ENCODE results near the gene CSMD2.

Gene CSMD2

DNA sequence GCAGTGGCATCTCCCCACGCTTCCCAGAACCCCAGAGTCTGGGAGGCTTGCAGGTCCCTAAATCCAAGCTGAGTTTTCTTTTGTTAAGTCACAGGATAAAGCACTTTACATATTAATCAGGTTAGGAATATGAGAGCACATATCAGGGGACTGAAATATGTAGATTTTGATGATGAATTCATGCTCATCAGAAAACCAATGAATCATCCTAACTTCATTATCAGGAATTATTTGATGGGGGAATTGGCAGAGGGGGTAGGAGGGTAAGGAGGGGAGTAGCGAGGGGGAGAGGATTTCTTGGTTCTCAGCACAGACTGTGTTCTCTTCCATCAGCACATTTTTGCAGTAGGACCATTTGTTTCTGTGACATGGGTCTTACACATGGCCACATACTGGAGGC, 269.1 kb downstream of the CSMD2 start:
- DNase-seq: no peak

DNA sequence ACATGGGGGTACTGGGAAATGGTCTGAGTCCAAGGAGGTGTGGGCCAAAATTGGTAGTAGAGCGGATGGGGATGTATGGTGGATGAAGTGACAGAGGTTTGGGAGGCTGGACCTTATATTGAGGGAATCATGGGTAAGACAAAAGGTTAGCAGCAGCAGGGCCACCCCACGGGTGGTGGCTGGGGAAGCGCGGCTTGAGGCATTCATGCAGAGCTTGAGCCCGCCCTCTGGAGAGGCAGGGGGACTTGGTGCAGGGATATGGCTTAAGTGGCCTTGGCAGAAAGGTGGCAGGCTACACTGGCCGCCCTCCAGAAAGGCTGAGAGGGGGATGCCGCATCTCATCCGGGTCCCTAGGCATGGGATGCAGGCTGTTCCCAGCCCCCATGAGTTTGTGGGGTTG, 269.6 kb downstream of the CSMD2 start:
- no peak for DNase-seq

DNA sequence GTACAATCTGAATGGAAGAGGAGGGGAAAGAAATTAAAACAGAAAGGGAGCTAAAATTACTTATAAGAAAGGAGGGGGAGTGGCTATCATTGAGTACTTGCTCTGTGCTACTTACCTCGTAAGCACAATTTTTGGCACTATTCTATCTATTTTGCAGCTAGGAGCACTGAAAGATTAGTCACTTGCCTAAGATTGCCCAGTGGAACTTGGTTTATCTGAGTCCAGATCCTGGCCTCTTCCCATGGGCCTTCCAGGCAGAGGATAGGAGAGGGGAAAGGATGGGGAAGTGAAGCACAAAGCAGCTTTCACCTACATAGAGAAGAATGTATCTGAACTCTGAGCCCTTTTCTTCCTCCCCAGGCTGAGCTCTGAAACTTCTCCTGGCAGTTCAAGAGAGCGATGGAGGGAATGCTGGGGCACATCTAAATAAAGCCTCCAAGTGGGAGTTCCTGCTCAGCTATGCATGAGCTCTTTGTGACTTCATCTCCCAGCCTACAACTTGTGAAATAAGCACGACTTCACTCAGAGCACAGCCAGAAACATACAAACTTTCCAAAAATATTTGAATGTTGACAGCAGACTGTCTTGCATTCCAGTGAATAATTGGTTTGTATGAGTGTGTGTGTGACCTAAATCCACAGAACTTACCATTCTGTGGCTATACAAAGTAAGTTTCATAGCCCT, 271.7 kb downstream of the CSMD2 start:
- DNase-seq: no peak

GRCh38 chr1:33886496-33886895, 278.5 kb downstream of the CSMD2 start:
- DNase-seq: no peak

GRCh38 chr1:33880305-33880704, 284.7 kb downstream of the CSMD2 start:
- no peak for DNase-seq

DNA sequence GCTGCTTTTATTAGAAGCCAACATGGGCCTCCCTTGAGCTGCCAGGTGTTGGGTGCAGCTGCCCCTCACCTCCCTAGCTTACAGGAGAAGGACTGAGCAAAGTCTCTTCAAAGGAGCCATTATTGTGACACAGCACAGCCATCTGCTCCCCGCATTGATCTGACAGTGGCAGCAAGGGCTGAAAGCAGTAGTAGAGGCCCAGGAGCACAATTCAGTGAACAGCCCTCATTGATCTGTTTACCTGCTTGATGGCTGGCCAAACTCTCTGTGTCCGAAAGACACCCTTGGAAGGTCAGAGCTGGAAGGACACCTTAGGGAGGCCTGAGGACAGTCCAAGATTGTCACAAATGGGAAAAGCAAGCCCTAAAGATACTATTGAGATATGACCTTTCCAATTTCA, 286.6 kb downstream of the CSMD2 start:
- DNase-seq: no peak

GRCh38 chr1:33876970-33877650, 287.9 kb downstream of the CSMD2 start:
- no peak for DNase-seq

- DNase-seq: no peak
These were observed 289.2 kb downstream of the CSMD2 start for GRCh38 chr1:33875862-33876261.

- DNase-seq: no peak
These were observed 290.4 kb downstream of the CSMD2 start for GRCh38 chr1:33874636-33875035.

DNA sequence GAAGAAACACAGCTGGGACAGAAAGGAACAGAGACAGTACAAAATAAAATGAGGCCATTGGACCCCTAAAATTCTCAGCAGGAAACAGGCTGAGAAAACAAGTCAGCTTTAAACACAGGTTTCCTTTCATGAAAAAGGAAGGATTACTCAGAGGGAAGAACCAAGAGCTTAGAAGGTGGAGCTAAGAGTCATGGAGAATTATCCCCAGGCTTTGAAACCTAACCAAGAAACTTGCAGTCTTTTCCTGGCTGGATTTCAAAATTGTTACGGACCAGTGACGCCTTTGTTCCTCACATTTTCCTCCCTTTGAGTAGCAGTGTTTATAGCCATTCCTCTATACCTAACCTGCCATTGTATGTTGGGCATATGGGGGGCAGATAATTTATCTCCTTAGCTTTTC, 292.3 kb downstream of the CSMD2 start:
- no peak for DNase-seq

DNA sequence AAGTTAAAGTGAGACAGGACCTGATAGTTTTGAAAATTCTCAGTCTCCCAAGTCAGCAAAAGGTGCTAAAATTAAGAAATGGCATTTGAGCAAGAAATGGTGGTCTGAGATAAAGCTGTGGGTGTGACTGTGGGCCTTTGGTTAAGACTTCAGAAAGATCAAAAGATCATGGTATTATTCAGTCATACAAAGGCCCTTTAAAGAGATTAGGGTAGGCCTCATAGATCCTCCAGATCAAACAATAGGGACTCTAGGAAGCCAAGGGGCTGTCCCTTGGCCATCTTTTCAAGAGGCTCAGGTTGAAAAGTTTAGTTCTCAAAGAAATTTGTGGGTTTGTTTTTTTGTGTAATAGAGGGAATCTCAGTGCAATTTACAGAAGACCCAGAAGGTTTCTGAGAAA, 292.8 kb downstream of the CSMD2 start:
- DNase-seq: no peak

DNA sequence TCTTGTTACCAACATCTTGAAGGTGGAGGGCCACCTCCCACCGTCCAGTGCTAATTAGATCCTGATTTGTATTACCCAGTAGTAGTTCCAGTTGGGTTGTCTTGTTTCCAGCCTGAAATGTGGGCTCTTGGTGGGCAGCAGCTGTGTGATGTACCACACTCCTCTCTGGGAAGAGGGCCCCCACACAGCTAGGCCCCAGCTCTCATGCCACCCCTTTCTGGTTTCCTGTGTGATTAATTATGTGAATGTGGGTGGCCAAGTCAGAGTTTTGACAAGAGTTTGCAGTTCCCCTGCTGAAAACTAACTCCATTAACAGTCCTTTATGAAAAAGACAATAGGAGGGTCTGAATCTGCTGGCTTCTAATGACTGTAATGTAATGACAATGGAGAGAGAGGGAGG, 297.3 kb downstream of the CSMD2 start:
- DNase-seq: no peak

DNA sequence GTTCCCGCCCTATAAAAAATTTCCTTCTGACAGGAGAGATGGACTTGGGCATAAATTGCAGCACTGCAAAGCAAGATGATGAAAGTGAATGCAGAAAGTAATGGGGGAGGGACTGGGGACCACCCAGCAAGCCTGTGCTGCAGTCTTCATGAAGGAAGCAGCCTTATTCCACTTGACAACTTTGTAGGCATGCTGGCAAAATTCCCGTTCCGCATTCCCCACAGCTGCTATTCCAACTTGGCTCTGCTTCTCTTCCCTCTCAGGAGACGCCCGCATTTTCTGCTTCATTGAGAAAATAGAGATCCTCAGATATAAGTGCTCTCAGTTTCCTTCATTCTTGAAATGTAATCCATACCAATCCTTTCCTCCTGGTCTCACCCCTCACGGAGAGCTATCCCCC, 298.7 kb downstream of the CSMD2 start:
- no peak for DNase-seq

- DNase-seq: no peak
These were observed 300.3 kb downstream of the CSMD2 start for GRCh38 chr1:33864460-33865389.

GRCh38 chr1:33863779-33864178, 301.3 kb downstream of the CSMD2 start, which contains the start of gene HMGB4:
HMGB4 (plus strand) TSS chr1:33864079; CDS start chr1:33864192, 113 bp downstream.
- DNase-seq: no peak

- DNase-seq: no peak
These were observed 304.4 kb downstream of the CSMD2 start for GRCh38 chr1:33860671-33861070.

GRCh38 chr1:33854091-33854490, 310.9 kb downstream of the CSMD2 start:
- DNase-seq: no peak

DNA sequence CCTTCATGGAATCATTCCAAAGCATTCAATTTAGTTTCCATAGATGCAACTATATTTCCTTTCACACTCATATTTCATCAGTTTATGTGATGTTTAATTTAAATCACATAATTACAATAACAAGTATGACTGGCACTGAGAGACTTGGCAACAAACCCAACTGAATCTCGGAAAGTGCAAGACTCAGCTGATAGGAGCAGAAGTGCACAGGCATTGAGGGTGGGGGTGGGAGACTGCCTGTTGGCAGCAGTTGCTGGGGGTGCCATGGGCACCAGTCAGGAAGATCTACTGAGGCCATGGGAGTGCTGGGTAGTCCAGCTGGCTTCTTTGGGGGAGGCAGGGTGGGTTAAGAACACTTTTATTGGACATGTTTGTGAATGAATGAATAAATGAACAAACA, 311.6 kb downstream of the CSMD2 start:
- DNase-seq: no peak

DNA sequence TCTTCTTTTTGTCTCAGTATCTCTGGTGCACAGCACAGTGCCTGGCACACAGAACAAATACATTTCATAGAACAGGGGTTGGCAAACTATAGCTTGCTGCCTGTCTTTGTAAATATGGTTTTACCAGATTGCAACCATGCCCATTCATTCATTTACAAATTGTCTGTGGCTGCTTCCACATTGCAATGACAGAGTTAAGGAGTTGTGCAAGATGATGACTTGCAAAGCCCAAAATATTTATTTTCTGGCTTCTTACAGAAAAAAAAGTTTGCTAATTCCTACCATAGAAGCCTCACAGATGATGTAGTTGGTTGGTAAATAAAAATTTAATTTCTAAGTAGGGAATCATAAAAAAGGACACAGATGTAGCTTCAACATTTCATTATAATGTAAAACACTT, 312.3 kb downstream of the CSMD2 start:
- no peak for DNase-seq

DNA sequence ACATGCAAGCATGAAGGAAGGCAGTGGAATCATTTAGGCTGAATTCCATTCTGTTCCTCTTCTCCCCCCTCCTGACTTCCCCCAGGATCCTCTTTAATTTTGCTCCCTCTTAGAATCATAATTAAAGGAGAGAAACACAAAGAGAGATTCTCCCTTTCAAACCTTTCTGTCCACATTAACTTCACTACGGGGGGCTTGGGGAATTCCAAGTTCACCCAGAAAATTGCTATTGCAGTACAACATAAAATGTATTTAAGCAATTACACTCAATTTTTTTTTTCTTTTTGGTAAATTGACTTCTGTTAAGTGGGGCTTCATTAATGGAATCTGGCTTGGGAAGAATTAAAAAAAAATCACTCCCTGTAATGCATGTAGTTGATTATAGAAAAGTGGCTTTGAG, 314.5 kb downstream of the CSMD2 start:
- no peak for DNase-seq

DNA sequence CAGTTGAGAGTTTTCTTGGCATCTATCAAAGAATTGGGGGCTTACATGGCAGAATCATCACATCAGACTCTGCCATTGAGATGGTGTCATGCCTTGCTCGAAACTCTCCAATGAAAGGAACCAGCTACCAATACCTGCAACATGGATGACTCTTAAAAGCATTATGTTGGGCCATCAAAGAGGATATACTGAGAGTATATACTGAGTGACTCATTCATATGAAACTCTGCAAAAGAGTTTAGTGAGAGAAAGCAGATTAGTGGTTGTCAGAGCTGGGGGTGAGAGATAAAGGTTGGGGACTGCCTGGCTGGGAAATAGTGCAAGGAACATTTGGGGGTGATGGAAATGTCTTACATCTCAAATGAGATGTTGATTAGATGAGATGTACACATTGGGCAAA, 315.8 kb downstream of the CSMD2 start:
- no peak for DNase-seq

DNA sequence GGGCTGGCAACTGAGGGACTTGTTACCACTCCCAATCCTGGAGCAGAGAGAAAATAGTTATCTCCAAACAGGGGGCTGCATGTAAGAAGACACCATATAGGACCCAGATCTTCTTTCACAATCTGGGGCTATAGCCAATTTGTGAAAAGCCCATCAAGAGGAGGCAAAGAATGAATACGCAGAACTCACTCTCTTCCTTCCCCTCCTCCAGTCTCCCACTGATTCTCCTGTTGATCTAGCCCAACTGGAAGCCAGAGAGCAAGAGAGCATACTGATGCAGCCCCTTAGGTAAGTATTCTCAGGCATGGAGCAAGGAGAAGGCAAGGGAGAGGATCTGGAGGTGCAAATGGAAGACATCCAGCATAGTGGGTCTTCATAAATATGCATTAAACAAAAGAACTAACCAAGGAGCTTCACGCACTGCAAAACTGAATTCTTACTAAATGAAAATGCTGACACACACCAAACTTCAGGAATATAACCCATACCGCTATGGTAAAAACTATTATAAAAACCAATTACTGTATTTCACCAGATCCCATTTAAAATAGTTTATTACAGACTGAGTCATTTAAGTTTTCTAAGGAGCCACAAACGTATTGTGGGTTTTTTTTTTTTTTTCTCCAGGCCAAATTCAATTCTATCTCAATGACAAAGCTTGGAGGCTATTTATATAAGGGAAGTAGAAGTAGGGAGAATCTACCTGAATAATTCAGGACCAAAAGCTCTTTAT, 316.7 kb downstream of the CSMD2 start:
- DNase-seq: no peak

DNA sequence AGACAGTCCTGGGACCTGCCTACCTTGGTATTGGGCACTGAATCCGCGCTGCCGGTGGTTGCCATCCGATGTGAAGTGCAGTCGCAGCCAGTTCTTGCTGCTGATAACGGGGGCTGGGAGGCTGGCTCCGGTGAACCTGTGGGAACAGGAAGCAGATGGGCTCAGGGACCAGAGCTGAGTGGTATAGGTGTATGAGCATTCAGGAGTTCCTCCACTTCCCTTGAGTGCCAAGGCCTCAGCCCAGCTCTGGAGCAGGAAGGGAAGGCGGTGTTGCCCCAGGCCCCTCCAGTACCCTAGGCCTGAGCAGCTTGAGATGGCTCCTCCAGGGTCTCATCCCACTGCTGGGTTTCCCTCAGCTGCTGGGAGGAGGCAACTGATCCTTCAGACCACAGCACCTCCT, 318.2 kb downstream of the CSMD2 start:
- no peak for DNase-seq
